K562 (cell line): Measurements from ENCODE around the gene SDS. TPM values are rescaled to one million over a fixed set of nuclear protein-coding genes. Genes with fewer than 3 reads are reported as not detected.

ENCODE experiments used
- ATF7 ChIP-seq: fragments of 450-650 bp; IDR thresholded peaks from 2 replicates; pipeline ENCODE4 v1.7.1; 2014; ENCODE audit warnings: mild to moderate bottlenecking, moderate library complexity
- CBX1 ChIP-seq: sonication (generic); IDR thresholded peaks from 2 replicates; pipeline ENCODE4 v1.6.1; 2016; ENCODE audit warnings: antibody characterized with exemption, low read depth, mild to moderate bottlenecking
- CBX3 ChIP-seq, 2 experiments: IDR thresholded peaks; 1 replicate in 1 of 2; 2 replicates in 1 of 2; pipeline ENCODE4 v1.6.1; 2012; ENCODE audit warnings: inconsistent platforms in 2 of 2, low read length in 2 of 2, borderline replicate concordance in 1 of 2, control low read depth in 1 of 2
- CREB5 ChIP-seq: fragments of 250-450 bp; sonication (Bioruptor Pico); IDR thresholded peaks from 2 replicates; pipeline ENCODE4 v1.5.0; 2020; ENCODE audit warnings: mild to moderate bottlenecking
- DMBX1 ChIP-seq: fragments of 250-450 bp; sonication (Bioruptor Pico); IDR thresholded peaks from 2 replicates; pipeline ENCODE4 v1.8.0; 2022; ENCODE audit warnings: inconsistent platforms, mild to moderate bottlenecking, moderate library complexity, borderline replicate concordance
- FOXJ2 ChIP-seq: fragments of 200-800 bp; sonication (Bioruptor generic); IDR thresholded peaks from 2 replicates; pipeline ENCODE4 v1.6.1; 2016; ENCODE audit warnings: missing genetic modification characterization, missing compliant biosample characterization
- HDAC2 ChIP-seq: fragments of 450-650 bp; IDR thresholded peaks from 2 replicates; pipeline ENCODE4 v1.6.1; 2016; ENCODE audit warnings: mild to moderate bottlenecking
- JUN ChIP-seq, 2 experiments: sonication (generic) in 1 of 2; formaldehyde crosslinking in 1 of 2; IDR thresholded peaks; 2 replicates each; pipeline versions ENCODE4 v1.6.1 to v1.8.0; 2012 to 2022; ENCODE audit warnings: borderline replicate concordance in 2 of 2, mild to moderate bottlenecking in 2 of 2, improper control_type of control experiment in 1 of 2, low read depth in 1 of 2, low read length in 1 of 2, missing genetic modification reagents in 1 of 2
- JUND ChIP-seq, 2 experiments: IDR thresholded peaks; 2 replicates in 1 of 2; 3 replicates in 1 of 2; pipeline ENCODE4 v1.6.1; 2011; ENCODE audit warnings: borderline replicate concordance in 2 of 2, low read depth in 2 of 2, low read length in 2 of 2, improper control_type of control experiment in 1 of 2, missing biosample characterization in 1 of 2, missing genetic modification characterization in 1 of 2, missing genetic modification reagents in 1 of 2
- NFATC3 ChIP-seq: fragments of 450-650 bp; IDR thresholded peaks from 2 replicates; pipeline ENCODE4 v1.6.1; 2017; ENCODE audit warnings: mild to moderate bottlenecking
- SP2 ChIP-seq: IDR thresholded peaks from 2 replicates; pipeline ENCODE4 v1.6.1; 2011; ENCODE audit warnings: mild to moderate bottlenecking, low read depth, low read length, moderate library complexity; ENCODE audit not compliant: poor library complexity, severe bottlenecking; ENCODE audit errors: extremely low read depth
- ZNF431 ChIP-seq: sonication (generic); formaldehyde crosslinking; IDR thresholded peaks from 2 replicates; pipeline ENCODE4 v1.8.0; 2022; ENCODE audit warnings: mild to moderate bottlenecking, missing genetic modification reagents
- ZNF76 ChIP-seq: fragments of 250-450 bp; sonication (Bioruptor Pico); IDR thresholded peaks from 2 replicates; pipeline ENCODE4 v1.4.0; 2020; ENCODE audit warnings: mild to moderate bottlenecking, moderate library complexity, borderline replicate concordance
- polyA plus RNA-seq, 8 experiments: library from polyadenylated mRNA; depleted of rRNA in 4 of 8; stranded (reverse) in 5 of 8; unstranded in 3 of 8; fragments of >200 nt; fragmentation: Nextera tagmentation in 2 of 8; fragmentation: Illumina TruSeq in 1 of 8; extraction: Ambion mirVana in 2 of 8; extraction: Trizol in 1 of 8; gene quantifications; 2 replicates each; pipeline versions ENCODE4 v1.2.1 to v1.2.3, GENCODE V29; 2011 to 2014; ENCODE audit warnings: inconsistent platforms in 1 of 8, missing spikeins in 1 of 8
- total RNA-seq, 7 experiments: library from RNA; depleted of rRNA in 6 of 7; stranded (reverse); fragments of >200 nt in 6 of 7; fragmentation: Illumina TruSeq in 2 of 7; extraction: Trizol in 2 of 7; gene quantifications; 2 replicates each; pipeline versions ENCODE4 v1.2.1 to v1.2.3, GENCODE V29; 2011 to 2021; ENCODE audit warnings: low replicate concordance in 1 of 7
- TF ChIP-seq, protein P1 (sequence below): sonication (generic); formaldehyde crosslinking; IDR thresholded peaks from 2 replicates; pipeline ENCODE4 v1.8.0; 2022; ENCODE audit warnings: missing genetic modification reagents, mild to moderate bottlenecking, moderate library complexity, borderline replicate concordance
- TF ChIP-seq, protein P2 (sequence below): fragments of 250-450 bp; sonication (Bioruptor Pico); IDR thresholded peaks from 2 replicates; pipeline ENCODE4 v1.8.0; 2021; ENCODE audit warnings: borderline replicate concordance, mild to moderate bottlenecking, moderate library complexity; ENCODE audit not compliant: poor library complexity, severe bottlenecking
- TF ChIP-seq, protein P3 (sequence below): sonication (generic); formaldehyde crosslinking; IDR thresholded peaks from 2 replicates; pipeline ENCODE4 v1.8.0; 2022; ENCODE audit warnings: mild to moderate bottlenecking, missing genetic modification reagents
- TF ChIP-seq, protein P4 (sequence below): fragments of 150-350 bp; IDR thresholded peaks from 2 replicates; pipeline ENCODE4 v1.6.1; 2014; ENCODE audit warnings: low read depth, mild to moderate bottlenecking, low read length, borderline replicate concordance

Gene SDS
- total and polyA plus RNA-seq, 9 of the 15 experiments (the other 6 are each of a cell fraction or from before 2014, with no cell fraction given), result 0.07 to 1.1 (median 0.12) TPM; not detected in 1

GRCh38 chr12:113416091-113416754 is 12.5 kb upstream of the SDS start (continued):
- peak; percentile 83 for TF ChIP-seq JUND (IDR thresholded peaks at IDR 0.05; ENCODE audit: borderline replicate concordance, low read depth, low read length)
- TF ChIP-seq JUND (tag; IDR thresholded peaks at IDR 0.05; ENCODE audit: borderline replicate concordance, low read depth, low read length), result peak; percentile 76; the same call in 1 of the 3 replicates
- TF ChIP-seq, protein P1, sequence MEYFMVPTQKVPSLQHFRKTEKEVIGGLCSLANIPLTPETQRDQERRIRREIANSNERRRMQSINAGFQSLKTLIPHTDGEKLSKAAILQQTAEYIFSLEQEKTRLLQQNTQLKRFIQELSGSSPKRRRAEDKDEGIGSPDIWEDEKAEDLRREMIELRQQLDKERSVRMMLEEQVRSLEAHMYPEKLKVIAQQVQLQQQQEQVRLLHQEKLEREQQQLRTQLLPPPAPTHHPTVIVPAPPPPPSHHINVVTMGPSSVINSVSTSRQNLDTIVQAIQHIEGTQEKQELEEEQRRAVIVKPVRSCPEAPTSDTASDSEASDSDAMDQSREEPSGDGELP (CRISPR knock-in tag), result 0 out of 2 replicates have a peak, but pooled peaks have one; percentile 18
- TF ChIP-seq DMBX1 (CRISPR knock-in tag), result no peak
- TF ChIP-seq CBX1, result no peak
- no peak for TF ChIP-seq FOXJ2 (tag)
- TF ChIP-seq HDAC2, result no peak
- TF ChIP-seq NFATC3, result no peak
- TF ChIP-seq ZNF76 (CRISPR knock-in tag), result no peak
- TF ChIP-seq, protein P2, sequence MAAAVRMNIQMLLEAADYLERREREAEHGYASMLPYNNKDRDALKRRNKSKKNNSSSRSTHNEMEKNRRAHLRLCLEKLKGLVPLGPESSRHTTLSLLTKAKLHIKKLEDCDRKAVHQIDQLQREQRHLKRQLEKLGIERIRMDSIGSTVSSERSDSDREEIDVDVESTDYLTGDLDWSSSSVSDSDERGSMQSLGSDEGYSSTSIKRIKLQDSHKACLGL, result no peak
- no peak for TF ChIP-seq CREB5 (CRISPR knock-in tag)
- TF ChIP-seq ATF7, result peak; percentile 57
- TF ChIP-seq JUN (IDR thresholded peaks at IDR 0.05; ENCODE audit: borderline replicate concordance, low read depth, low read length), result peak; percentile 73; the same call in 1 of the 2 replicates
- no peak for TF ChIP-seq JUN (CRISPR knock-in tag; IDR thresholded peaks at IDR 0.05; ENCODE audit: borderline replicate concordance)
- no peak for TF ChIP-seq SP2
- TF ChIP-seq, protein P3, sequence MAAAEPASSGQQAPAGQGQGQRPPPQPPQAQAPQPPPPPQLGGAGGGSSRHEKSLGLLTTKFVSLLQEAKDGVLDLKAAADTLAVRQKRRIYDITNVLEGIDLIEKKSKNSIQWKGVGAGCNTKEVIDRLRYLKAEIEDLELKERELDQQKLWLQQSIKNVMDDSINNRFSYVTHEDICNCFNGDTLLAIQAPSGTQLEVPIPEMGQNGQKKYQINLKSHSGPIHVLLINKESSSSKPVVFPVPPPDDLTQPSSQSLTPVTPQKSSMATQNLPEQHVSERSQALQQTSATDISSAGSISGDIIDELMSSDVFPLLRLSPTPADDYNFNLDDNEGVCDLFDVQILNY (CRISPR knock-in tag), result no peak
- no peak for TF ChIP-seq CBX3 (IDR thresholded peaks at IDR 0.05; ENCODE audit: borderline replicate concordance in 1 of 2, low read length in 2 of 2)
- TF ChIP-seq ZNF431 (CRISPR knock-in tag), result no peak
- TF ChIP-seq, protein P4, sequence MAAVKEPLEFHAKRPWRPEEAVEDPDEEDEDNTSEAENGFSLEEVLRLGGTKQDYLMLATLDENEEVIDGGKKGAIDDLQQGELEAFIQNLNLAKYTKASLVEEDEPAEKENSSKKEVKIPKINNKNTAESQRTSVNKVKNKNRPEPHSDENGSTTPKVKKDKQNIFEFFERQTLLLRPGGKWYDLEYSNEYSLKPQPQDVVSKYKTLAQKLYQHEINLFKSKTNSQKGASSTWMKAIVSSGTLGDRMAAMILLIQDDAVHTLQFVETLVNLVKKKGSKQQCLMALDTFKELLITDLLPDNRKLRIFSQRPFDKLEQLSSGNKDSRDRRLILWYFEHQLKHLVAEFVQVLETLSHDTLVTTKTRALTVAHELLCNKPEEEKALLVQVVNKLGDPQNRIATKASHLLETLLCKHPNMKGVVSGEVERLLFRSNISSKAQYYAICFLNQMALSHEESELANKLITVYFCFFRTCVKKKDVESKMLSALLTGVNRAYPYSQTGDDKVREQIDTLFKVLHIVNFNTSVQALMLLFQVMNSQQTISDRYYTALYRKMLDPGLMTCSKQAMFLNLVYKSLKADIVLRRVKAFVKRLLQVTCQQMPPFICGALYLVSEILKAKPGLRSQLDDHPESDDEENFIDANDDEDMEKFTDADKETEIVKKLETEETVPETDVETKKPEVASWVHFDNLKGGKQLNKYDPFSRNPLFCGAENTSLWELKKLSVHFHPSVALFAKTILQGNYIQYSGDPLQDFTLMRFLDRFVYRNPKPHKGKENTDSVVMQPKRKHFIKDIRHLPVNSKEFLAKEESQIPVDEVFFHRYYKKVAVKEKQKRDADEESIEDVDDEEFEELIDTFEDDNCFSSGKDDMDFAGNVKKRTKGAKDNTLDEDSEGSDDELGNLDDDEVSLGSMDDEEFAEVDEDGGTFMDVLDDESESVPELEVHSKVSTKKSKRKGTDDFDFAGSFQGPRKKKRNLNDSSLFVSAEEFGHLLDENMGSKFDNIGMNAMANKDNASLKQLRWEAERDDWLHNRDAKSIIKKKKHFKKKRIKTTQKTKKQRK, result no peak
